IMR-90 (cell line): ENCODE data around the gene JAKMIP1.

Experiments
- NFE2L2 ChIP-seq: fragments of 150-350 bp; IDR thresholded peaks from 2 replicates; pipeline ENCODE4 v1.6.1; 2016; ENCODE audit warnings: low read depth, mild to moderate bottlenecking, low read length
- POLR2A ChIP-seq: IDR thresholded peaks from 2 replicates; pipeline ENCODE4 v1.6.1; 2012; ENCODE audit warnings: mild to moderate bottlenecking, low read depth, low read length
- RCOR1 ChIP-seq: IDR thresholded peaks from 2 replicates; pipeline ENCODE4 v1.6.1; 2012; ENCODE audit warnings: mild to moderate bottlenecking, low read length, improper control_type of control experiment; ENCODE audit not compliant: insufficient replicate concordance
- TF ChIP-seq, protein P1 (sequence below): conservative IDR thresholded peaks from 2 replicates; pipeline ENCODE4 v1.5.1; 2012; ENCODE audit warnings: mild to moderate bottlenecking, low read depth, low read length, improper control_type of control experiment

DNA sequence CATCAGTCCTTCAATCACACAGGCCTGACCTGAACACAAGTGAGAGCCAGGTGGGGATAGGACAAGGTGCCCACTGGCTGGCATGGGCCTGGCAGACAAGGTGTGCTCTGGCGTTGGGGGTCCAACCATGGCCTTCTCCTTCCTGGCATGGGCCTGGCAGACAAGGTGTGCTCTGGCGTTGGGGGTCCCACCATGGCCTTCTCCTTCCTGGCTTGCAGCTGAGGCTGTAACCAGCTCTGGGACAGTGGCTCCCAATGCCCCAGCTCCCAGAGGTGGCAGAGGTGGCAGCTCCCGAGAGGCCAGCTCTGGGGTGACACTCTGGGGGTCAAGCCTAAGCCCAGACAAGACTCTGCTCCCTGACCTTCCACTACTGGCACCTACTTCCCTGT lies 62.6 kb downstream of the JAKMIP1 start:
- TF ChIP-seq, protein P1, sequence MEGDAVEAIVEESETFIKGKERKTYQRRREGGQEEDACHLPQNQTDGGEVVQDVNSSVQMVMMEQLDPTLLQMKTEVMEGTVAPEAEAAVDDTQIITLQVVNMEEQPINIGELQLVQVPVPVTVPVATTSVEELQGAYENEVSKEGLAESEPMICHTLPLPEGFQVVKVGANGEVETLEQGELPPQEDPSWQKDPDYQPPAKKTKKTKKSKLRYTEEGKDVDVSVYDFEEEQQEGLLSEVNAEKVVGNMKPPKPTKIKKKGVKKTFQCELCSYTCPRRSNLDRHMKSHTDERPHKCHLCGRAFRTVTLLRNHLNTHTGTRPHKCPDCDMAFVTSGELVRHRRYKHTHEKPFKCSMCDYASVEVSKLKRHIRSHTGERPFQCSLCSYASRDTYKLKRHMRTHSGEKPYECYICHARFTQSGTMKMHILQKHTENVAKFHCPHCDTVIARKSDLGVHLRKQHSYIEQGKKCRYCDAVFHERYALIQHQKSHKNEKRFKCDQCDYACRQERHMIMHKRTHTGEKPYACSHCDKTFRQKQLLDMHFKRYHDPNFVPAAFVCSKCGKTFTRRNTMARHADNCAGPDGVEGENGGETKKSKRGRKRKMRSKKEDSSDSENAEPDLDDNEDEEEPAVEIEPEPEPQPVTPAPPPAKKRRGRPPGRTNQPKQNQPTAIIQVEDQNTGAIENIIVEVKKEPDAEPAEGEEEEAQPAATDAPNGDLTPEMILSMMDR, result no peak
- TF ChIP-seq POLR2A, result no peak
- no peak for TF ChIP-seq NFE2L2
- no peak for TF ChIP-seq RCOR1
